ENCODE data around the gene TCF7L1. TPM values are rescaled to one million over a fixed set of nuclear protein-coding genes. Genes with fewer than 3 reads are reported as not detected.
A peak's percentile ranks its signal among the peaks of the same experiment; 100 is the strongest.

TCF7L1 gene
- total RNA-seq, 1 donor from 2014 or later, result 62.7 TPM

- no peak for DNase-seq (ENCODE audit: low spot score, unreplicated experiment)
- Mint-ChIP-seq H3K36me3 (ENCODE audit: insufficient read depth) (peaks cover 16% of the 10 kb centered on the region), H3K4me3 (ENCODE audit: low read depth) (no peak overlapping the region), H3K27me3 (no peaks in the 10 kb centered on the region), H3K27ac (no peak overlapping the region), H3K9me3 (ENCODE audit: low read depth) (no peaks in the 10 kb centered on the region), H3K4me1 (ENCODE audit: low read depth) (peaks cover 3% of the 10 kb centered on the region)
- no peak for TF ChIP-seq CTCF (IDR thresholded peaks at IDR 0.05; ENCODE audit: unreplicated experiment)
Observed at GRCh38 chr2:85291425-85292023, 158.3 kb downstream of the TCF7L1 start.

GRCh38 chr2:85302121-85302520, 168.9 kb downstream of the TCF7L1 start:
- no peak for TF ChIP-seq CTCF (IDR thresholded peaks at IDR 0.05; ENCODE audit: unreplicated experiment)
- Mint-ChIP-seq H3K36me3 (ENCODE audit: insufficient read depth) (peaks cover 15% of the 10 kb centered on the region), H3K9me3 (ENCODE audit: low read depth) (no peaks in the 10 kb centered on the region), H3K4me3 (ENCODE audit: low read depth) (no peak overlapping the region), H3K27me3 (no peaks in the 10 kb centered on the region), H3K4me1 (ENCODE audit: low read depth) (peaks cover 1% of the 10 kb centered on the region), H3K27ac (no peak overlapping the region)
- no peak for DNase-seq (ENCODE audit: low spot score, unreplicated experiment)

- H3K4me3 Mint-ChIP-seq (ENCODE audit: low read depth), result no peak overlapping the region
- DNase-seq (ENCODE audit: low spot score, unreplicated experiment), result no peak
- no peak for TF ChIP-seq CTCF (IDR thresholded peaks at IDR 0.05; ENCODE audit: unreplicated experiment)
- H3K27me3 Mint-ChIP-seq, result no peaks in the 10 kb centered on the region
- H3K36me3 Mint-ChIP-seq (ENCODE audit: insufficient read depth), result peaks cover 20% of the 10 kb centered on the region
- no peaks in the 10 kb centered on the region for H3K4me1 Mint-ChIP-seq (ENCODE audit: low read depth)
- H3K27ac Mint-ChIP-seq, result peak overlapping the region; percentile 59
- H3K9me3 Mint-ChIP-seq (ENCODE audit: low read depth), result no peaks in the 10 kb centered on the region
Observed at GRCh38 chr2:85303780-85304531, 170.8 kb downstream of the TCF7L1 start.

- H3K27ac Mint-ChIP-seq, result no peak overlapping the region
- TF ChIP-seq CTCF (IDR thresholded peaks at IDR 0.05; ENCODE audit: unreplicated experiment), result no peak
- peaks cover 25% of the 10 kb centered on the region for H3K36me3 Mint-ChIP-seq (ENCODE audit: insufficient read depth)
- H3K9me3 Mint-ChIP-seq (ENCODE audit: low read depth), result no peaks in the 10 kb centered on the region
- DNase-seq (ENCODE audit: low spot score, unreplicated experiment), result no peak
- H3K4me1 Mint-ChIP-seq (ENCODE audit: low read depth), result no peaks in the 10 kb centered on the region
- H3K27me3 Mint-ChIP-seq, result no peaks in the 10 kb centered on the region
- no peak overlapping the region for H3K4me3 Mint-ChIP-seq (ENCODE audit: low read depth)
Observed at GRCh38 chr2:85307527-85307897, 174.3 kb downstream of the TCF7L1 start.

- DNase-seq (ENCODE audit: low spot score, unreplicated experiment), result no peak
- no peak overlapping the region for H3K27ac Mint-ChIP-seq
- no peak overlapping the region for H3K4me3 Mint-ChIP-seq (ENCODE audit: low read depth)
- H3K4me1 Mint-ChIP-seq (ENCODE audit: low read depth), result no peaks in the 10 kb centered on the region
- TF ChIP-seq CTCF (IDR thresholded peaks at IDR 0.05; ENCODE audit: unreplicated experiment), result no peak
- no peaks in the 10 kb centered on the region for H3K27me3 Mint-ChIP-seq
- peaks cover 25% of the 10 kb centered on the region for H3K36me3 Mint-ChIP-seq (ENCODE audit: insufficient read depth)
- H3K9me3 Mint-ChIP-seq (ENCODE audit: low read depth), result no peaks in the 10 kb centered on the region
Observed at GRCh38 chr2:85308201-85308600, 175.0 kb downstream of the TCF7L1 start.

Measured in progenitor cell of endocrine pancreas (in vitro differentiated cells).